ENCODE measurements around the gene CABP1. TPM values are rescaled to one million over a fixed set of nuclear protein-coding genes. Genes with fewer than 3 reads are reported as not detected.
A peak's percentile ranks its signal among the peaks of the same experiment; 100 is the strongest.

The CABP1 gene
- total and polyA plus RNA-seq, 2 of the 13 experiments (the other 11 are each of a cell fraction or from before 2014, with no cell fraction given): not detected

GRCh38 chr12:120677765-120678473 is 37.5 kb downstream of the CABP1 start:
- CTCF ChIA-PET (ENCODE audit: low intra/inter-chr PET ratio, low total read pairs): no interaction called here
- intact Hi-C loops (cut with micrococcal nuclease; ENCODE audit: unreplicated experiment): no loop called here

More at GRCh38 chr12:120677765-120678473, 37.5 kb downstream of the CABP1 start:
- FAIRE-seq (no peak), ATAC-seq (peak; percentile 49; the same call in 2 of the 3 replicates), DNase-seq (ENCODE audit: low spot score) (no peak)
- BruUV-seq (replicated peaks): no TSS peak
- 18% methylated on average over 7 of the region's 7 CpGs for WGBS (ENCODE audit: low lambda C conversion rate)
- in situ Hi-C loops (cut with HindIII; ENCODE audit: extremely low pct_ligation_motif_present, low pct_unique_long_range_greater_than_20kb): no loop called here
- Histone ChIP-seq H3K36me3 (replicated peaks in 1 of 2; ENCODE audit: control insufficient read depth in 1 of 2, insufficient read depth in 2 of 2, low read length in 2 of 2) (no peaks in the 10 kb centered on the region), H3K27ac (ENCODE audit: extremely low read length, insufficient read depth, low read length) (no peak overlapping the region), H4K20me1 (ENCODE audit: insufficient read depth, low read length) (no peaks in the 10 kb centered on the region), H3K4me2 (ENCODE audit: low read depth, low read length) (peak overlapping the region; percentile 25; the same call in 1 of the 2 replicates), H3K4me3 (replicated peaks in 1 of 3; ENCODE audit: insufficient read depth in 1 of 3, low read depth in 2 of 3, low read length in 3 of 3) (no peak overlapping the region), H3K27me3 (ENCODE audit: control insufficient read depth in 1 of 2, insufficient read depth in 2 of 2, low read length in 2 of 2) (no peaks in the 10 kb centered on the region; a peak in 1 of 5 replicates), H3K79me2 (ENCODE audit: insufficient read depth, low read length) (no peaks in the 10 kb centered on the region), H3K4me1 (ENCODE audit: insufficient read depth, low read length) (peaks cover 15% of the 10 kb centered on the region), H3K9me3 (ENCODE audit: low read length) (no peaks in the 10 kb centered on the region), H3K9ac (ENCODE audit: insufficient read depth, low read depth, low read length) (no peak overlapping the region), H2AFZ (ENCODE audit: low read length) (no peak overlapping the region)
- TF ChIP-seq SOX13 (IDR thresholded peaks at IDR 0.05): no peak
- TF ChIP-seq SOX13 (CRISPR knock-in tag; conservative IDR thresholded peaks at IDR 0.05 in 1 of 2, IDR thresholded peaks at IDR 0.05 in 1 of 2): peak in 1 of 2 experiments; percentile 29; a peak in 1 of 4 replicates
- no peak for TF ChIP-seq SOX6 (IDR thresholded peaks at IDR 0.05)
- TF ChIP-seq SOX6 (CRISPR knock-in tag; IDR thresholded peaks at IDR 0.05): peak; percentile 9; the same call in 1 of the 2 replicates
- TF ChIP-seq ZNF180 (CRISPR knock-in tag; IDR thresholded peaks at IDR 0.05; ENCODE audit: borderline replicate concordance, low read depth): no peak
- peak; percentile 67 for TF ChIP-seq RARA (CRISPR knock-in tag; IDR thresholded peaks at IDR 0.05)
- peak in 1 of 2 experiments; percentile 11; a peak in 1 of 4 replicates for TF ChIP-seq EP300 (IDR thresholded peaks at IDR 0.05; ENCODE audit: low read depth in 2 of 2, low read length in 2 of 2)
- no peak for TF ChIP-seq EP300 (CRISPR knock-in tag; IDR thresholded peaks at IDR 0.05; ENCODE audit: borderline replicate concordance)
- 0 out of 2 replicates have a peak, but pooled peaks have one; percentile 29 for TF ChIP-seq NR2F6 (IDR thresholded peaks at IDR 0.05)
- no peak for TF ChIP-seq NR2F6 (CRISPR knock-in tag; IDR thresholded peaks at IDR 0.05)
- peak; percentile 39; the same call in 1 of the 2 replicates for TF ChIP-seq TFAP4 (IDR thresholded peaks at IDR 0.05; ENCODE audit: borderline replicate concordance, low read depth)
- TF ChIP-seq HHEX (CRISPR knock-in tag; IDR thresholded peaks at IDR 0.05): no peak
- peak; percentile 46; the same call in 1 of the 2 replicates for TF ChIP-seq HNF4A (CRISPR knock-in tag; IDR thresholded peaks at IDR 0.05)
- no peak for TF ChIP-seq SIX1 (CRISPR knock-in tag; IDR thresholded peaks at IDR 0.05; ENCODE audit: borderline replicate concordance)
- POLR2A ChIA-PET: no interaction called here
